Gastrocnemius medialis (tissue), 4 donors: ENCODE results near the gene THOC7.

Experiments
- CTCF ChIP-seq, 5 experiments: fragments of 450-650 bp in 3 of 5; fragments of 200-600 bp in 2 of 5; sonication (generic) in 2 of 5; IDR thresholded peaks in 4 of 5; conservative IDR thresholded peaks in 1 of 5; 1 replicate in 4 of 5; 2 replicates in 1 of 5; pipeline ENCODE4 v1.5.1; 2016 to 2019; ENCODE audit warnings: antibody characterized with exemption in 5 of 5, mild to moderate bottlenecking in 3 of 5, moderate library complexity in 3 of 5
- POLR2A ChIP-seq, 2 donors: fragments of 450-650 bp; IDR thresholded peaks; one replicate each; pipeline ENCODE4 v1.6.1; 2017; ENCODE audit warnings: antibody characterized with exemption in 2 of 2, mild to moderate bottlenecking in 2 of 2, moderate library complexity in 2 of 2

GRCh38 chr3:63895422-63896189 is 32.0 kb upstream of the THOC7 start:
- no peak for TF ChIP-seq CTCF (IDR thresholded peaks at IDR 0.05 in 4 of 5, conservative IDR thresholded peaks at IDR 0.05 in 1 of 5)
- TF ChIP-seq POLR2A (IDR thresholded peaks at IDR 0.05), result no peak
